ENCODE data around the gene SLC2A9.

DNA sequence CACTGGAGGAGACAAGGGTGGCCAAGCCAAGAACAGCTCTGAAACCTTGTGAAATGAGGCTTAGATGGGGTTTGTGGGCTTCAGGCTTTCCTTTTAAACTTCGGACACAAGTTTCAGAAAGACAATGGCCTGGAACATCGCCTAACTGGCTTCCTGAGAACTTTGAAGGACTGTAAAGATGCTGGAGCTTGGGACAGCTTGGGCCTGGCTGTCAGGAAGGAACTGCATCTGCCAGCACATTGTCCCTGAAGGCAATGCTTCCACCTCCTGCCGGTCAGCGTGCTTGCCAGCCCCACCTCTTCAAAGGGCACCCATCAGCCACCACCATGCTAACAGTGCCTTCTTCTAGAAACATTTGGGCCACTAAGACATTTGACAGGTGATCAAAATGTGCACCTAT is 132.0 kb downstream of the SLC2A9 start:
- TF ChIP-seq CTCF (IDR thresholded peaks at IDR 0.05) (no peak), POLR2AphosphoS5 (IDR thresholded peaks at IDR 0.05) (no peak), EP300 (IDR thresholded peaks at IDR 0.05) (no peak), POLR2A (IDR thresholded peaks at IDR 0.05) (no peak)
